Activated CD4-positive, alpha-beta T cell treated with anti-CD3 and anti-CD28 coated beads, Interleukin-2, amount 10 ng/mL, durations not matched to agents 7 days and 5 days (primary cell): ENCODE results near the gene WNT2B. TPM values are rescaled to one million over a fixed set of nuclear protein-coding genes. Genes with fewer than 3 reads are reported as not detected.
A peak's percentile ranks its signal among the peaks of the same experiment; 100 is the strongest.
"Not testable (repeated sequence)": the region's sequence is repeated elsewhere in the genome, so short reads cannot be mapped to it uniquely, and the experiment has no call there.

ENCODE experiments used
- CTCF ChIA-PET: fragments of 350-600 bp; sonication (Branson Sonifier 250); formaldehyde crosslinking; loops from one replicate; lab custom pipeline; 2021; ENCODE audit warnings: antibody characterized with exemption; lab: Charles Lee
- POLR2A ChIA-PET: fragments of 350-600 bp; sonication (Branson Sonifier 250); formaldehyde crosslinking; loops from one replicate; lab custom pipeline; 2021; ENCODE audit warnings: antibody characterized with exemption; lab: Charles Lee
- DNase-seq: peaks from one replicate; pipeline ENCODE4 v3.0.0-alpha.2; 2020
- H3K27ac Mint-ChIP-seq: one replicate; pipeline ENCODE4 v1.8.0; 2021; ENCODE audit warnings: mild to moderate bottlenecking, moderate library complexity, mixed read lengths
- H3K27me3 Mint-ChIP-seq: one replicate; pipeline ENCODE4 v1.8.0; 2021; ENCODE audit warnings: mixed read lengths
- H3K36me3 Mint-ChIP-seq: one replicate; pipeline ENCODE4 v1.8.0; 2021; ENCODE audit warnings: low read depth, mixed read lengths
- H3K4me1 Mint-ChIP-seq: one replicate; pipeline ENCODE4 v1.8.0; 2021; ENCODE audit warnings: mixed read lengths
- H3K4me3 Mint-ChIP-seq: one replicate; pipeline ENCODE4 v1.8.0; 2021; ENCODE audit warnings: mild to moderate bottlenecking, moderate library complexity, mixed read lengths
- H3K9me3 Mint-ChIP-seq: one replicate; pipeline ENCODE4 v1.8.0; 2021; ENCODE audit warnings: mixed read lengths
- total RNA-seq, 2 experiments: library from RNA; stranded (reverse); gene quantifications; one replicate each; pipeline ENCODE4 v1.2.3, GENCODE V29; 2021

Gene WNT2B
- total RNA-seq, 2 experiments from 2014 or later: not detected

DNA sequence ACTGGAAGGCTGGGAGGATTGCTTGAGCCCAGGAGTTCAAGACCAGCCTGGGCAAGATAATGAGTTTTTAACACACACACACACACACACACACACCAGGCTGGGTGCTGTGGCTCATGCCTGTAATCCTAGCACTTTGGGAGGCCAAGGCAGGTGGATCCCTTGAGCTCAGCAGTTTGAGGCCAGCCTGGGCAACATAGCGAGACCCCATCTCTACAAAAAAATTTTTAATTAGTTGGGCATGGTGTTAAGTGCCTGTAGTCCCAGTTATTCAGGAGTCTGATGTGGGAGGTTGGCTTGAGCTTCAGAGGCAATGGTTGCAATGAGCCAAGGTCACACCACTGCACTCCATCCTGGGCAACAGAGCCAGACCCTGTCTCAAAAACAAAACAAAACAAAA, 22.7 kb upstream of the WNT2B start:
- H3K36me3 Mint-ChIP-seq, H3K4me1 Mint-ChIP-seq, H3K9me3 Mint-ChIP-seq, DNase-seq, POLR2A ChIA-PET, H3K27ac Mint-ChIP-seq, H3K4me3 Mint-ChIP-seq, CTCF ChIA-PET: not testable (repeated sequence)
- peaks cover 21% of the 10 kb centered on the region for H3K27me3 Mint-ChIP-seq

DNA sequence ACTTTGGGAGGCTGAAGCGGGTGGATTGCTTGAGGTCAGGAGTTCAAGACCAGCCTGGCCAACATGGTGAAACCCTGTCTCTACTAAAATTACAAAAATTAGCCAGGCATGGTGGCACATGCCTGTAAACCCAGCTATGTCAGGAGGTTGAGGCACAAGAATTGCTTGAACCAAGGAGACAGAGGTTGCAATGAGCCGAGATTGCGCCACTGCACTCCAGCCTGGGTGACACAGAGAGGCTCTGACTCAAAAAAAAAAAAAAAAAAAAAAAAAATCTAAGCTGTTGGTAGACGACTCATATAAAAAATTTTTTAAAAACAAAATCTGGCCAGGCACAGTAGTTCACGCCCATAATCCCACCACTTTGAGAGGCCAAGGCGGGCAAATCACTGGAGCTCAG, 21.1 kb upstream of the WNT2B start:
- H3K4me1 Mint-ChIP-seq, CTCF ChIA-PET, H3K4me3 Mint-ChIP-seq, H3K9me3 Mint-ChIP-seq, H3K27ac Mint-ChIP-seq, DNase-seq, H3K36me3 Mint-ChIP-seq, POLR2A ChIA-PET: not testable (repeated sequence)
- H3K27me3 Mint-ChIP-seq: peaks cover 20% of the 10 kb centered on the region

DNA sequence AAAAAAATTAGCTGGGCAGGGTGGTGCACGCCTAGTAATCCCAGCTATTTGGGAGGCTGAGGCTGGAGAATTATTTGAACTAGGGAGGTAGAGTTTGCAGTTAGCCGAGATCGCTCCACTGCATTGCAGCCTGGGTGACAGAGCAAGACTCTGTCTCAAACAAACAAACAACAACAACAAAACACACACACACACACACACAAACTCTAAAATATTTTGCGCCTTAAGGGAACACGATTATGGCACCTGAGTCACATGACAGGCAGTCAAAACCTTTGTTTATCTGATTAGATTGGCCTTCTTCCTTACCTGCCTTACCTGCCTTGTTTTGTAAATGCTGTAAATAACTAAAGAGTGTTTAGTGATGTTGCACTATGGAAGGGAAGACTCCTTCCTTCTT, 20.6 kb upstream of the WNT2B start:
- H3K4me3 Mint-ChIP-seq: no peak overlapping the region
- H3K9me3 Mint-ChIP-seq: no peaks in the 10 kb centered on the region
- H3K36me3 Mint-ChIP-seq: no peaks in the 10 kb centered on the region
- CTCF ChIA-PET: no interaction called here
- H3K4me1 Mint-ChIP-seq: no peaks in the 10 kb centered on the region
- H3K27me3 Mint-ChIP-seq: peaks cover 23% of the 10 kb centered on the region
- POLR2A ChIA-PET: no interaction called here
- no peak for DNase-seq
- H3K27ac Mint-ChIP-seq: no peak overlapping the region

DNA sequence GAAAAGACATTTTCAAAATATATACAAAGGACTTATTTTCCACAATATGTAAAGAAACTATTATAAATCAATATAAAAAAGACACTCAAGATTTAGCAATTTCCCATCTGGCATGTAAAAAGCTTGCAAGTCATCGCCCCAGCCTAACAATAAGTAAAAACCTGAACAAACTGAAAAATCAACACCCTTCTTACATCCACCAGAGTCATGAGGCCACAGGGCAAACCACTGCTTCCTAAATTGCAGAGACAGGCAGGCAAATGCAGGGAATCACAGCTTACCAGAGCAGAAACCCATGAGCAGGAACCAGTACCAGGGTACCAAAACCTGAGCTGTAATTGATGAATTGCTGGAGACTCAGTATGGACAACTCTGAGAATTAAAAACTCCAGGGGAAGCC, 16.7 kb upstream of the WNT2B start:
- Mint-ChIP-seq H3K4me1 (peaks cover 1% of the 10 kb centered on the region), H3K4me3 (no peak overlapping the region), H3K27ac (no peak overlapping the region), H3K27me3 (peaks cover 26% of the 10 kb centered on the region), H3K9me3 (no peaks in the 10 kb centered on the region), H3K36me3 (no peaks in the 10 kb centered on the region)
- no peak for DNase-seq
- ChIA-PET POLR2A (no interaction called here), CTCF (interaction anchor here (0.9 kb wide), 1 partner anchor 180 kb away, joined by 3 read pairs; no protein-coding TSS in a partner anchor)

DNA sequence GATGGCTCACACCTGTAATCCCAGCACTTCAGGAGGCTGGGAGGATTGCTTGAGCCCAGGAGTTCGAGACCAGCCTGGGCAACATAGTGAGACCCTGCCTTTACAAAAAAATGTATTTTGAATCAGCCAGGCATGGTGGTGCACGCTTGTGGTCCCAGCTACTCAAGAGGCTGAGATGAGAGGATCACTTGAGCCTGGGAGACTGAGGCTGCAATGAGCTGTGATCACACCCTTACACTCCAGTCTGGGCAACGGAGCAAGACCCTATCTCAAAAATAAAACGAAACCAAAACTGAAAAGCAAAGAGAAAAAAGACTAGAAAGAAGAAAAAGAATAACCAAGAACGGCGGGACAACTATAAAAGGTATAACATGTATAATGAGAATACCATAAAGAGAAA, 15.4 kb upstream of the WNT2B start:
- H3K27ac Mint-ChIP-seq: no peak overlapping the region
- CTCF ChIA-PET: no interaction called here
- no peaks in the 10 kb centered on the region for H3K36me3 Mint-ChIP-seq
- peaks cover 1% of the 10 kb centered on the region for H3K4me1 Mint-ChIP-seq
- no peak for DNase-seq
- H3K9me3 Mint-ChIP-seq: no peaks in the 10 kb centered on the region
- H3K27me3 Mint-ChIP-seq: peaks cover 31% of the 10 kb centered on the region
- POLR2A ChIA-PET: no interaction called here
- no peak overlapping the region for H3K4me3 Mint-ChIP-seq

DNA sequence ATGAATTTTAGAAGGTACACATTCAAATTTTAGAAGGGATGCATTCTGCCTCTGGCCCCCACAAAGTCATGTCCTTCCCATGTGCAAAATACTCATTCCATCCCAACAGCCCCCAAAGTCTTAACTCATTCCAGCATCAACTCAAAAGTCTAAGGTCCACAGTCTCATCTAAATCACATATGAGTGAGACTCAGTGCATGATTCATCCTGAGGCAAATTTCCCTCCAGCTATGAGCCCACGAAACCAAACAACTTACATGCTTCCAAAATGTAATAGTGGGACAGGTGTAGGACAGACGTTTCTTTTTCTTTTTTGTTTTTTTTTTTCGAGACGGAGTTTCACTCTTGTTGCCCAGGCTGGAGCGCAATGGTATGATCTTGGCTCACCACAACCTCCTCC, 12.5 kb upstream of the WNT2B start:
- DNase-seq: no peak
- Mint-ChIP-seq H3K36me3 (no peaks in the 10 kb centered on the region), H3K27me3 (peaks cover 46% of the 10 kb centered on the region), H3K27ac (no peak overlapping the region), H3K9me3 (no peaks in the 10 kb centered on the region), H3K4me3 (no peak overlapping the region), H3K4me1 (peaks cover 1% of the 10 kb centered on the region)
- POLR2A ChIA-PET: interaction anchor here (0.7 kb wide), 1 partner anchor 113 kb away, joined by 4 read pairs; no protein-coding TSS in a partner anchor
- CTCF ChIA-PET: interaction anchor here (0.6 kb wide), 1 partner anchor 18 kb away, joined by 3 read pairs; no protein-coding TSS in a partner anchor

DNA sequence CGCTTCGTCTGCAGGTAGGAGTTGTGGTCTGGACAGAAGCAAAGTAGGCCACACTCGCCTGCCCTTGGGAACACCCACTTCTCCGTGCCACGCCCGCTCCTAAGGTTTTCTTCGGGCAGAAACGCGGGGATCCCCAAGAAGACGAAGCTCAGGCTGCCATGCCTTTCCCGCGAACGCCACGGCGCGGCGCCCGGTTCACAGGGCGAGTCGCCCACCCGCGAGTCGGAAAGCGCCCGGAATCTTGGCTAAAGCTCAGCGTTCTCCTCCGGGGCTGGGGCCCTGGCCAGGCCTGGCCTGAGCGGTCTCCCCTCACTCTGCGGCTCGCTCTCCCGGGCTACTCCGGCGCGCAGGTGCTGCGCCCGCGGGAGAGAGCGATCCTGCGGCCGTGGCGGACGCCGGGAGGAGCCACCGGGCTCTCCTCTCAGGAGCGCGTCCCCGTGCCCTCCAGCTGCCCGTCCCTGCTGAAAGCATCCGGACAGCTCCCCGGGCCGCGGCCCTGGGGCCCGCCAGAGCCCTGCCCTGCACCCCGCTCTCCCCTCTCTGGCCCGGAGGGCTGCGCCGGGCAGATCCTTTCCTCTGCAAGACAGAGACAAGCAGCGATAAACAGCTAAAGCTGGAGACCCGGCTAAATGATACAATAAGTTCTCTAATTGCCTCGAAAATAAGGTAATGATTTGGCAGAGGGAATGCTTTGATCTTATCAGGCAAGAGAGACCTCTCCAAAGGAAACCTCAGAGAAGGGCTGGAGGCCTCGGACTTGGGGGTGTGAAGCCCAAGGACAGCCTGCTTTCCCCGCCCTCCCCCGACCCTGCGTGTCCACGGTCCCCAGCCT, 6.7 kb upstream of the WNT2B start:
- Mint-ChIP-seq H3K36me3 (no peaks in the 10 kb centered on the region), H3K27me3 (peaks cover 68% of the 10 kb centered on the region), H3K27ac (no peak overlapping the region)

DNA sequence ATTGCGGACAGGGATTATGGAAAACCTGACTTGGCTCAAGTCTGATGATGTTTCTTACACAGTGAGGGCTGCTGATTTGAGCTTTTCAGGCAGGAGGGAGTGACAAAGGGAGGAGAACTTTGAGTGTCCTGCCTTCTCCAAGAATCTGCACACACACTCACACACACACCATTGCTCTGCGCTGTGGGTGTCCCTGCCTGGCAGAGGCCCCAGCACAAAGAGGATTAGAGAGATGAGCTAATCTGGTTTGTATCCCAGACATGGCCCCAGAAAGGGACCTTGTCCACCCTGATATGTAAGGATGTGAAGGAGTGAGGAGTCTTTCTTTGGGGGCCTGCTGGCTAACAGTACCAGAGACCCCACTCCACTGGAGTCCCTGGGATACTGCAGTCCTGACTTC, 5.9 kb upstream of the WNT2B start:
- no peaks in the 10 kb centered on the region for H3K36me3 Mint-ChIP-seq
- no peak overlapping the region for H3K4me3 Mint-ChIP-seq
- POLR2A ChIA-PET: no interaction called here
- peaks cover 5% of the 10 kb centered on the region for H3K4me1 Mint-ChIP-seq
- peaks cover 66% of the 10 kb centered on the region for H3K27me3 Mint-ChIP-seq
- CTCF ChIA-PET: interaction anchor here (1.2 to 1.9 kb wide), 5 partner anchors 11 to 208 kb away, joined by 3 to 6 read pairs (median 4); no protein-coding TSS in a partner anchor
- DNase-seq: no peak
- H3K27ac Mint-ChIP-seq: no peak overlapping the region
- no peaks in the 10 kb centered on the region for H3K9me3 Mint-ChIP-seq

More for the DNA sequence above, 6.7 kb upstream of the WNT2B start:
- POLR2A ChIA-PET: no interaction called here
- peaks cover 3% of the 10 kb centered on the region for H3K4me1 Mint-ChIP-seq
- no peaks in the 10 kb centered on the region for H3K9me3 Mint-ChIP-seq
- CTCF ChIA-PET: interaction anchor here (0.6 to 1.9 kb wide), 17 partner anchors 9 to 303 kb away, joined by 3 to 6 read pairs (median 3); no protein-coding TSS in a partner anchor
- peak overlapping the region; percentile 52 for H3K4me3 Mint-ChIP-seq
- peak; percentile 57 for DNase-seq

DNA sequence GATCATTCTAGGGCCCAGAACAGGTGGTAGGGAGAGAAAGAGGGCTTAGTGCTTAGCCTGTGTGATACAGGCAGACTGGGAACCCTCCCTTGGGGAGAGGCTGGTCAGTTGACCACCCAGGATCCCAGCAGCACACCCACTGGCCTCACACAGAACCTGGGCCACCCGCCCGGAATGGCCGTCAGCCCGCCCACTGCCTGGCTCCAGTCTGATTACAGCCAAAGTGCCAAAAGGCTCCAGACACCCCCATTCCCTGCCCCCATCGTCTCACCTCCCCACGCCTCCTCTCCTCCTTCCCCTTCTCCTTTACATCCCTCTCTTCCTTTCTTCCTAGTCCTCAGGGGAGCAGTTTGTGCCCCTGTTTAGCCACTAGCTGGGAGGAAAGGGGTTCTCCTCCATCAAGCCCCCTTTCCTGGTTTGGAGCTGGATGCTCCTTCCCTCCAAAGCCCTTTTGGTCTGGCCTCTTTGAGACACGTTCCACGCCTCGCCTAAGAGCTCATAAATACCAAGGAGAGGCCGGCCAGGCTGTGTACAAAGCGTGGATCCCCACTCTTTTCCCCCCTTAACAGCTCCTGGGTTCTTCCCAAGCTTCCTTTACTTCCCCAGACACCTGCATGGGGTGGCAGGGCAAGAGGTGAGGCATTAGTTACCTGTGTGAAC, 4.6 kb upstream of the WNT2B start:
- H3K27me3 Mint-ChIP-seq: peaks cover 61% of the 10 kb centered on the region
- no peaks in the 10 kb centered on the region for H3K36me3 Mint-ChIP-seq
- H3K9me3 Mint-ChIP-seq: no peaks in the 10 kb centered on the region
- ChIA-PET POLR2A (no interaction called here), CTCF (interaction anchor here (0.7 to 1.2 kb wide), 2 partner anchors 11 to 18 kb away, joined by 3 read pairs; no protein-coding TSS in a partner anchor)
- DNase-seq: no peak
- H3K27ac Mint-ChIP-seq: no peak overlapping the region
- no peak overlapping the region for H3K4me3 Mint-ChIP-seq
- peaks cover 9% of the 10 kb centered on the region for H3K4me1 Mint-ChIP-seq

DNA sequence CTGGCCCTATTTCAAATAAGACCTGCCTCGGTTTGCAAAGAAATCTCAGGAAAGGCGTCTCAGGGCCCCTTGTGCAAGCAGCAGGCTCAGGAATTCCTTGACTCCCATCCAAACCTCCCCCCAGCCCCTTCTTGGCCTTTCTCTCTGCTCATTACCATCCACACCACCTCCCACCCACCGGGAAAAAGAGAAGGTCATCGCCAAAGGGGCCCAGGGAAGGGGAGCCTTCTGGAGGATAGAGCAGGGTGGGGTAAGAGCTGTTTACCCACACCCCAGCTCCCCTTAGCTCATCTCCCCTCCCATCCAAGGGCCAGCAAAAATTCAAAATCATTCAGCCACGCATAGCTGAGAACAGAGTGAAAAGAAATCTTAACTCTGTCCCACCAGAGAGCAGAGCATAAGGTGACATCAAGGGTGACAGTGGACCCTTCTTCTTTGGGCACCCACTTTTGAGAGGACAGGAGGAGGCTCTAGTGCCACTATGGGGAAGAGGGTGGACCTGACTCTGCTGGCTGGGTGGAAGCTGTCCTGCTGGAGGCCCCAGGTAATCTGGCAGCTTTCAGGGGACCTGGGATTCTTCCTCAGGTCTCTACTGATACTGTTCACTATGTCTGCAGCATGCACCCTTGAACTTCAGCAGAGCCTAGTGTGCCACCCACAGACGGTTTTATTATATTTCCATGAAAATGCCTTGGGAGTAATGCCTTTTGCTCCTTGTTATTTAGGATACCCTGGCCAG, 3.9 kb upstream of the WNT2B start:
- Mint-ChIP-seq H3K9me3 (no peaks in the 10 kb centered on the region), H3K4me1 (peaks cover 9% of the 10 kb centered on the region), H3K27me3 (peaks cover 60% of the 10 kb centered on the region), H3K36me3 (no peaks in the 10 kb centered on the region), H3K4me3 (no peak overlapping the region), H3K27ac (no peak overlapping the region)
- ChIA-PET CTCF (interaction anchor here (0.6 to 1.2 kb wide), 4 partner anchors 9 to 862 kb away, joined by 3 read pairs; no protein-coding TSS in a partner anchor), POLR2A (interaction anchor here (0.5 kb wide), 1 partner anchor 114 kb away, joined by 3 read pairs; the partner anchor contains the start of gene CAPZA1)
- no peak for DNase-seq

DNA sequence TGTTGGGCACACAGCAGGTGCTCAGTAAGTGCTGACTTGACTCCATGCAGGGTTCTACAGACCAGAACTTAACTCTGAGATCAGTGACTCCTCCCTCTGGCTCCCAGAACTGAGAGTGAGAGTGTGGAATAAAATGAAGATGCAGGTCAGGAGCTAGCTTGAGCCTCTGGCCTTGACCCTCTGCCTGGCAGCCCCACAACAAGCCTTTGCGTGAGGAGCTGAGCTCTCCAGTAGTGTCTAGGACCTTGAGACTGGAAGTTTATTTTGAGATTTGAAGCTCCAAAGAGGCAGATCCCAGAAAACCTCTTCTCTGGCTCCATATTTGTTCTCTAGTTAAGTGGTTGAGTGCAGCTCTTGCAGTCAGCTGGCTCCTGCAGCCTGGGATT, 3.4 kb upstream of the WNT2B start:
- Mint-ChIP-seq H3K4me3 (no peak overlapping the region), H3K9me3 (no peaks in the 10 kb centered on the region), H3K4me1 (peaks cover 9% of the 10 kb centered on the region), H3K27me3 (peaks cover 63% of the 10 kb centered on the region), H3K36me3 (no peaks in the 10 kb centered on the region), H3K27ac (no peak overlapping the region)
- ChIA-PET CTCF (interaction anchor here (0.6 kb wide), 3 partner anchors 9 to 863 kb away, joined by 3 read pairs; no protein-coding TSS in a partner anchor), POLR2A (interaction anchor here (0.5 kb wide), 1 partner anchor 114 kb away, joined by 3 read pairs; the partner anchor contains the start of gene CAPZA1)
- no peak for DNase-seq

DNA sequence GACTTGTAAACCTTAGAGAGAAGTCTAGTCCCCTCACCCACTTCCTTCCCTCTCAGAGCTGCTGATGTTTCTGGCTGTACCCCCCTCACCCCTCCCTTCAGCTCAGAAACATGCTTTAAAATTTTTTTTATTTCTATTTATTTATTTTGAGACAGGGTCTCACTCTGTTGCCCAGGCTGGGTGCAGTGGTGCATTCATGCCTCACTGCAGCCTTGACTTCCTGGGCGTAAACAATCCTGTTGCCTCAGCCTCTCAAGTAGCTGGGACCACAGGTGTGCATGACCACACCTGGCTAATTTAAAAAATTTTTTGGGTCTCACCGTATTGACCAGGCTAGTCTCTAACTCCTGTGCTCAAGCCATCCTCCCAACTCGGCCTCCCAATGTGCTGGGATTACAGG, 2.9 kb upstream of the WNT2B start:
- Mint-ChIP-seq H3K36me3 (no peaks in the 10 kb centered on the region), H3K27me3 (peaks cover 68% of the 10 kb centered on the region), H3K4me3 (no peak overlapping the region), H3K9me3 (no peaks in the 10 kb centered on the region), H3K4me1 (peaks cover 9% of the 10 kb centered on the region), H3K27ac (no peak overlapping the region)
- ChIA-PET POLR2A (no interaction called here), CTCF (interaction anchor here (0.6 kb wide), 1 partner anchor 30 kb away, joined by 3 read pairs; no protein-coding TSS in a partner anchor)
- DNase-seq: no peak
